Measurements from ENCODE around the gene MPRIP. TPM values are rescaled to one million over a fixed set of nuclear protein-coding genes. Genes with fewer than 3 reads are reported as not detected.
"Not testable (repeated sequence)": the region's sequence is repeated elsewhere in the genome, so short reads cannot be mapped to it uniquely, and the experiment has no call there.

MPRIP gene
- total and polyA plus RNA-seq, 4 donors, result 121 to 342 (median 175) TPM

DNA sequence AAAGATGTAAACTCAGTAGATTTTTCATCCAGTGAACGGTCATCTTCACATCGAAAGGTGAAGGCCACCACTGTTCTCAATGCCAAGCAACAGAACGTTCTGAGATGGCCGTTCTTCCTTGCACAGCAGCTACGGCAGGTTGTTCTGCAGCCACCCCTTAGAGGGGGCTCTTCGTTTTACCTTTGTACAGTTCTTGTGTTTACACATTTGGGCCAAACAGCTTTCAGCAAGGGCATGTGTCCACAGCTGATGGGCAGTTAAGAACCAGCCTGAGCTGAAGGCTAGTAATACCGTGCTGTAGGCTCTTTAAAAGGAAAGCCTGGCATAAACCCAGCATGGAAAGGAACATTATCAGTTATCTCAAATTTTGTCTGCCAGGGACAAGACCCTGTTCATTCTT lies 147.9 kb downstream of the MPRIP start:
- H3K4me3 ChIP-seq, result no peak overlapping the region
- H3K27me3 ChIP-seq (ENCODE audit: control insufficient read depth in 3 of 3, insufficient read depth in 3 of 3, low read length in 2 of 3), result no peaks in the 10 kb centered on the region
- H3K4me1 ChIP-seq (ENCODE audit: control insufficient read depth in 5 of 5, insufficient read depth in 5 of 5, low read length in 5 of 5), result peaks cover 3 to 13% (median 12%) of the 10 kb centered on the region in 5 donors
- ATAC-seq (ENCODE audit: insufficient read depth, low FRiP score), result no peak
- TF ChIP-seq, protein P1, sequence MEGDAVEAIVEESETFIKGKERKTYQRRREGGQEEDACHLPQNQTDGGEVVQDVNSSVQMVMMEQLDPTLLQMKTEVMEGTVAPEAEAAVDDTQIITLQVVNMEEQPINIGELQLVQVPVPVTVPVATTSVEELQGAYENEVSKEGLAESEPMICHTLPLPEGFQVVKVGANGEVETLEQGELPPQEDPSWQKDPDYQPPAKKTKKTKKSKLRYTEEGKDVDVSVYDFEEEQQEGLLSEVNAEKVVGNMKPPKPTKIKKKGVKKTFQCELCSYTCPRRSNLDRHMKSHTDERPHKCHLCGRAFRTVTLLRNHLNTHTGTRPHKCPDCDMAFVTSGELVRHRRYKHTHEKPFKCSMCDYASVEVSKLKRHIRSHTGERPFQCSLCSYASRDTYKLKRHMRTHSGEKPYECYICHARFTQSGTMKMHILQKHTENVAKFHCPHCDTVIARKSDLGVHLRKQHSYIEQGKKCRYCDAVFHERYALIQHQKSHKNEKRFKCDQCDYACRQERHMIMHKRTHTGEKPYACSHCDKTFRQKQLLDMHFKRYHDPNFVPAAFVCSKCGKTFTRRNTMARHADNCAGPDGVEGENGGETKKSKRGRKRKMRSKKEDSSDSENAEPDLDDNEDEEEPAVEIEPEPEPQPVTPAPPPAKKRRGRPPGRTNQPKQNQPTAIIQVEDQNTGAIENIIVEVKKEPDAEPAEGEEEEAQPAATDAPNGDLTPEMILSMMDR (IDR thresholded peaks at IDR 0.05; ENCODE audit: control extremely low read depth, extremely low read depth), result no peak
- H3K9ac ChIP-seq (ENCODE audit: insufficient read depth in 1 of 2, low read length in 2 of 2), result no peak overlapping the region
- peaks cover 3 to 21% (median 15%) of the 10 kb centered on the region in 4 donors for H3K36me3 ChIP-seq (ENCODE audit: control insufficient read depth in 4 of 4, insufficient read depth in 4 of 4, low read length in 4 of 4)
- no peaks in the 10 kb centered on the region for H3K9me3 ChIP-seq (ENCODE audit: control insufficient read depth in 4 of 4, insufficient read depth in 3 of 4, low read length in 3 of 4)
- WGBS, 2 donors, result 82 to 85% methylated on average over 7 of the region's 7 CpGs
- H3K27ac ChIP-seq (ENCODE audit: low read depth in 1 of 2, low read length in 1 of 2), result peak overlapping the region in 1 of 2 donors; percentile 42
- DNase-seq, result no peak

GRCh38 chr17:17191346-17191792 lies 149.1 kb downstream of the MPRIP start:
- 64 to 80% methylated on average over 11 of the region's 11 CpGs for WGBS, 2 donors

DNA sequence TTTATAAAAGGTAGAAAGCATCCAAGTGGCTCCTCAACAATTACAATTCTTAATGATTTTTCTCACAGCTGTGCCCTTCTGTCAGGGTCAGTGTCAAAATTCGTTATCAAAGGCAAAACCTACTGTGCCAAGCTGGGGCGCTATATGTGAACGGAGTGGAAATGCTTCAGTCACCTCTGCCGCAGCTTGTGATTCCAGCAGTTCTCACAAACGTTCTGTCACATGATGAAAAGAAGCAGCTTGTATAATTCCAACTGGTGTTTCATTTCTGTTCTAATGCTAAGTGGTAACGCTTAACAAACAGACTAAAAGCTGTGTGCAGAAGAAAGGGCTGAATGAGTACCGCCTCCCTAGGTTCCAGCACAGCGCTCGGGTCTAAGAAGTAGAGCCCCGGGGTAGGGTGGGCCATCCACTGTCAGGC lies 149.7 kb downstream of the MPRIP start:
- Histone ChIP-seq H3K4me3 (no peak overlapping the region), H3K27me3 (ENCODE audit: control insufficient read depth in 3 of 3, insufficient read depth in 3 of 3, low read length in 2 of 3) (no peaks in the 10 kb centered on the region), H3K9ac (ENCODE audit: insufficient read depth in 1 of 2, low read length in 2 of 2) (no peak overlapping the region), H3K27ac (ENCODE audit: low read depth in 1 of 2, low read length in 1 of 2) (peak overlapping the region; percentile 56 to 66), H3K36me3 (ENCODE audit: control insufficient read depth in 4 of 4, insufficient read depth in 4 of 4, low read length in 4 of 4) (peaks cover 0 to 16% (median 9%) of the 10 kb centered on the region in 4 donors), H3K4me1 (ENCODE audit: control insufficient read depth in 5 of 5, insufficient read depth in 5 of 5, low read length in 5 of 5) (peaks cover 3 to 13% (median 9%) of the 10 kb centered on the region in 5 donors), H3K9me3 (ENCODE audit: control insufficient read depth in 4 of 4, insufficient read depth in 3 of 4, low read length in 3 of 4) (no peaks in the 10 kb centered on the region)
- DNase-seq (peak in 2 of 3 donors; percentile 31 to 44), ATAC-seq (ENCODE audit: insufficient read depth, low FRiP score) (no peak)
- TF ChIP-seq, protein P1 (IDR thresholded peaks at IDR 0.05; ENCODE audit: control extremely low read depth, extremely low read depth), result no peak
- 63 to 66% methylated on average over 10 of the region's 10 CpGs for WGBS, 2 donors

More at GRCh38 chr17:17191346-17191792, 149.1 kb downstream of the MPRIP start:
- Histone ChIP-seq H3K36me3 (ENCODE audit: control insufficient read depth in 4 of 4, insufficient read depth in 4 of 4, low read length in 4 of 4) (peaks cover 0 to 16% (median 11%) of the 10 kb centered on the region in 4 donors), H3K27ac (ENCODE audit: low read depth in 1 of 2, low read length in 1 of 2) (peak overlapping the region in 1 of 2 donors; percentile 34), H3K4me3 (no peak overlapping the region), H3K9me3 (ENCODE audit: control insufficient read depth in 4 of 4, insufficient read depth in 3 of 4, low read length in 3 of 4) (no peaks in the 10 kb centered on the region), H3K9ac (ENCODE audit: insufficient read depth in 1 of 2, low read length in 2 of 2) (no peak overlapping the region), H3K4me1 (ENCODE audit: control insufficient read depth in 5 of 5, insufficient read depth in 5 of 5, low read length in 5 of 5) (peaks cover 3 to 13% (median 12%) of the 10 kb centered on the region in 5 donors), H3K27me3 (ENCODE audit: control insufficient read depth in 3 of 3, insufficient read depth in 3 of 3, low read length in 2 of 3) (no peaks in the 10 kb centered on the region)
- TF ChIP-seq, protein P1 (IDR thresholded peaks at IDR 0.05; ENCODE audit: control extremely low read depth, extremely low read depth), result no peak
- DNase-seq (peak in 1 of 3 donors; percentile 37), ATAC-seq (ENCODE audit: insufficient read depth, low FRiP score) (no peak)

DNA sequence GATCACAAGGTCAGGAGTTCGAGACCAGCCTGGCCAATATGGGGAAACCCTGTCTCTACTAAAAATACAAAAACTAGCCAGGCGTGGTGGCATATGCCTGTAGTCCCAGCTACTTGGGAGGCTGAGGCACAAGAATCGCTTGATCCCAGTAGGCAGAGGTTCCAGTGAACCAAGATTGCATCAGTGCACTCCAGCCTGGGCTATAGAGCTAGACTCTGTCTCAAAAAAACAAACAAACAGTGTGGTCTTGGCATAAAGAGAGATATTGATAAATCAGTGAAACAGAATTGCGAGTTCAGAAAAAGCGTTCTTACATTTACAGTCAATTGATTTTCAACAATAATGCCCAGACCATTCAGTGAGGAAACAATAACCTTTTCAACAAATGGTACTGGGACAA lies 153.2 kb downstream of the MPRIP start:
- not testable (repeated sequence) for DNase-seq; H3K9me3 ChIP-seq (ENCODE audit: control insufficient read depth in 4 of 4, insufficient read depth in 3 of 4, low read length in 3 of 4); H3K27me3 ChIP-seq (ENCODE audit: control insufficient read depth in 3 of 3, insufficient read depth in 3 of 3, low read length in 2 of 3); ATAC-seq (ENCODE audit: insufficient read depth, low FRiP score); H3K9ac ChIP-seq (ENCODE audit: insufficient read depth in 1 of 2, low read length in 2 of 2); H3K4me3 ChIP-seq; H3K27ac ChIP-seq (ENCODE audit: low read depth in 1 of 2, low read length in 1 of 2); H3K36me3 ChIP-seq (ENCODE audit: control insufficient read depth in 4 of 4, insufficient read depth in 4 of 4, low read length in 4 of 4)
- 95 to 97% methylated on average over 5 of the region's 5 CpGs for WGBS, 2 donors
- H3K4me1 ChIP-seq (ENCODE audit: control insufficient read depth in 5 of 5, insufficient read depth in 5 of 5, low read length in 5 of 5), result peaks cover 5 to 14% (median 6%) of the 10 kb centered on the region in 5 donors

Measured in lung (tissue), 12 donors.